Natural killer cell (primary cell): Measurements from ENCODE around the gene ASAP2. TPM values are rescaled to one million over a fixed set of nuclear protein-coding genes. Genes with fewer than 3 reads are reported as not detected.

ENCODE experiments used
- ATAC-seq, 3 donors: fragments of 150-1000 bp in 2 of 3; fragments of 200-7000 bp in 1 of 3; cut with Tn5 transposase; 1 replicate in 1 of 3; 2 replicates in 2 of 3; pipeline ENCODE4 v1.10.0; 2021; ENCODE audit warnings: mild to moderate bottlenecking in 2 of 3, moderate library complexity in 2 of 3
- DNase-seq, 2 donors: peaks; one replicate each; pipeline versions ENCODE4 v3.0.0 to v3.0.0-alpha.2; 2013 to 2021; ENCODE audit warnings: mixed read lengths in 1 of 2
- H3K27ac ChIP-seq: one replicate; pipeline ENCODE4 v1.5.1; 2013; ENCODE audit warnings: mild to moderate bottlenecking, low read length
- H3K27me3 ChIP-seq: one replicate; pipeline ENCODE4 v1.6.1; 2013; ENCODE audit warnings: low read length; ENCODE audit not compliant: control insufficient read depth, insufficient read depth
- H3K36me3 ChIP-seq: one replicate; pipeline ENCODE4 v1.6.1; 2013; ENCODE audit warnings: low read length; ENCODE audit not compliant: control insufficient read depth, insufficient read depth
- H3K4me1 ChIP-seq: one replicate; pipeline ENCODE4 v1.6.1; 2013; ENCODE audit warnings: low read length; ENCODE audit not compliant: control insufficient read depth, insufficient read depth
- H3K4me3 ChIP-seq: one replicate; pipeline ENCODE4 v1.5.1; 2013; ENCODE audit warnings: low read length
- H3K9me3 ChIP-seq: one replicate; pipeline ENCODE4 v1.6.1; 2013; ENCODE audit warnings: low read length; ENCODE audit not compliant: control insufficient read depth, insufficient read depth
- H3K27ac Mint-ChIP-seq, 2 donors: one replicate each; pipeline ENCODE4 v1.8.0; 2022; ENCODE audit warnings: mild to moderate bottlenecking in 2 of 2, mixed read lengths in 2 of 2, moderate library complexity in 1 of 2
- H3K27me3 Mint-ChIP-seq, 2 donors: one replicate each; pipeline ENCODE4 v1.8.0; 2022; ENCODE audit warnings: low read depth in 2 of 2, mixed read lengths in 2 of 2
- H3K36me3 Mint-ChIP-seq: one replicate; pipeline ENCODE4 v1.8.0; 2022; ENCODE audit warnings: mixed read lengths
- H3K4me1 Mint-ChIP-seq, 2 donors: one replicate each; pipeline ENCODE4 v1.8.0; 2022; ENCODE audit warnings: mixed read lengths in 2 of 2
- H3K4me3 Mint-ChIP-seq: one replicate; pipeline ENCODE4 v1.8.0; 2022; ENCODE audit warnings: mild to moderate bottlenecking, moderate library complexity, mixed read lengths
- H3K9me3 Mint-ChIP-seq, 2 donors: one replicate each; pipeline ENCODE4 v1.8.0; 2022; ENCODE audit warnings: mixed read lengths in 2 of 2
- CTCF ChIP-seq: fragments of 200-600 bp; IDR thresholded peaks from one replicate; pipeline ENCODE4 v1.8.0; 2022; ENCODE audit warnings: antibody characterized with exemption
- WGBS: methylation state at CpG from one replicate; pipeline ENCODE4 v1.1.7; 2013; ENCODE audit warnings: missing lambda C conversion rate; ENCODE audit not compliant: insufficient coverage; 5-methylcytosine and 5-hydroxymethylcytosine counted together
- intact Hi-C: fragments of 100-400 bp; cut with micrococcal nuclease; formaldehyde crosslinking; loops from one replicate; pipeline ENCODE4 v1.14.2; 2022
- total RNA-seq, 4 donors: library from RNA; stranded (reverse); fragments of 120-200 nt in 1 of 4; gene quantifications; one replicate each; pipeline versions ENCODE4 v1.2.3 to v1.2.4, GENCODE V29; 2013 to 2022

The ASAP2 gene
- total RNA-seq, 3 donors from 2014 or later (not counting 1 experiment from before 2014, with no cell fraction given): 0.20 to 1.8 (median 0.60) TPM

DNA sequence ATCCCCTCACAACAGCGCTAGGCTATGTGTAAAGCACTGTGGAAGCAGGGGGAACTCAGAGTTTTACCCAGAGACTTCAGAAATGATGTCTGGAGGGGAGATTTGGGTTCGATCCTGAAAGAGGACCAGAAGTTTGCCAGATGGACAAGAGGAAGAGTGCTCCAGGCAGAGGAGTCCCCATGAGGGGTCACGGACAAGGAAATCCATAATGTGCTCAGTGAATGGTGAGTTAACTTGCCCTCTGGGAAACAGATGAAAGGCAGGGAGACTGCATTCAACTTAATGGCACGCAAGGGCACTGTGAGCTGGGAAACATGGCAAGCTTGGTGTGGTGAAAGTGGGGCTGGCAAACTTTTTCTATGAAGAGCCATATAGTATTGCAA, 6.0 kb upstream of the ASAP2 start:
- H3K4me3 Mint-ChIP-seq: no peak overlapping the region
- H3K9me3 Mint-ChIP-seq: no peaks in the 10 kb centered on the region
- TF ChIP-seq CTCF: no peak
- H3K9me3 ChIP-seq: no peaks in the 10 kb centered on the region
- H3K36me3 ChIP-seq: no peaks in the 10 kb centered on the region
- WGBS: 87% methylated on average over 4 of the region's 4 CpGs
- no peak overlapping the region for H3K27ac Mint-ChIP-seq
- peaks cover 20 to 50% of the 10 kb centered on the region in 2 donors for H3K27me3 Mint-ChIP-seq
- intact Hi-C loops: no loop called here
- ATAC-seq: no peak
- no peaks in the 10 kb centered on the region for H3K36me3 Mint-ChIP-seq
- no peak for DNase-seq
- H3K4me1 ChIP-seq: no peaks in the 10 kb centered on the region
- no peaks in the 10 kb centered on the region for H3K4me1 Mint-ChIP-seq
- no peak overlapping the region for H3K27ac ChIP-seq
- H3K4me3 ChIP-seq: no peak overlapping the region
- H3K27me3 ChIP-seq: peaks cover 7% of the 10 kb centered on the region

GRCh38 chr2:9201185-9201891, 5.3 kb upstream of the ASAP2 start:
- Histone ChIP-seq H3K4me3 (no peak overlapping the region), H3K9me3 (no peaks in the 10 kb centered on the region), H3K27ac (no peak overlapping the region), H3K36me3 (no peaks in the 10 kb centered on the region), H3K27me3 (peaks cover 11% of the 10 kb centered on the region), H3K4me1 (peaks cover 6% of the 10 kb centered on the region)
- TF ChIP-seq CTCF: no peak
- ATAC-seq (no peak), DNase-seq (no peak)
- intact Hi-C loops: no loop called here
- H3K27me3 Mint-ChIP-seq: peaks cover 25 to 50% of the 10 kb centered on the region in 2 donors
- H3K36me3 Mint-ChIP-seq: no peaks in the 10 kb centered on the region
- peaks cover 0 to 4% of the 10 kb centered on the region in 2 donors for H3K4me1 Mint-ChIP-seq
- no peaks in the 10 kb centered on the region for H3K9me3 Mint-ChIP-seq
- H3K4me3 Mint-ChIP-seq: no peak overlapping the region
- H3K27ac Mint-ChIP-seq: no peak overlapping the region
- 88% methylated on average over 5 of the region's 5 CpGs for WGBS

DNA sequence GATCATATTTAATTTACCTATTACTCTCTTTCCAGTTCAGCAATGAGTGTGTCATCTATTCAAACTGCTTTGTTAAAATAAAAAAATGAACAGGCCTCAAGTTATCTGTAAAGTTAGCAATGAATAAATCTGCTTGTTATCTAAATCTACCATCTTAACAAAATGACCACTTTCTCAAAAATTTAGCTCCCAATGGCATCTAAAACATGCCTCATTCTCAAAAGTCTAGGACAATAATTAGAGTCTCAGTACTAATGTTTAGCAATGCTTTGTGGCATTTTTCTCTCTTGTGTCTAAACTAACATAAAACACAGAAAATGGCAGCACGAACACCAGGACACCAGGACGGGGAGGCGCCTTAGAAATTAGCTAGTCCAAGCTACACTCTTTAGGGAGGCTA, 3.6 kb upstream of the ASAP2 start:
- no peak overlapping the region for H3K4me3 Mint-ChIP-seq
- H3K4me1 Mint-ChIP-seq: peaks cover 0 to 4% of the 10 kb centered on the region in 2 donors
- ATAC-seq (no peak), DNase-seq (no peak)
- no peaks in the 10 kb centered on the region for H3K9me3 Mint-ChIP-seq
- no peaks in the 10 kb centered on the region for H3K36me3 Mint-ChIP-seq
- H3K4me3 ChIP-seq: no peak overlapping the region
- peaks cover 14% of the 10 kb centered on the region for H3K27me3 ChIP-seq
- no peak overlapping the region for H3K27ac Mint-ChIP-seq
- H3K27me3 Mint-ChIP-seq: peaks cover 28 to 41% of the 10 kb centered on the region in 2 donors
- no peak overlapping the region for H3K27ac ChIP-seq
- 94% methylated on average over 3 of the region's 3 CpGs for WGBS
- peaks cover 12% of the 10 kb centered on the region for H3K4me1 ChIP-seq
- intact Hi-C loops: no loop called here
- H3K36me3 ChIP-seq: no peaks in the 10 kb centered on the region
- TF ChIP-seq CTCF: no peak
- H3K9me3 ChIP-seq: no peaks in the 10 kb centered on the region

GRCh38 chr2:9203876-9204275, 2.7 kb upstream of the ASAP2 start:
- H3K4me1 ChIP-seq: peaks cover 12% of the 10 kb centered on the region
- no peaks in the 10 kb centered on the region for H3K9me3 ChIP-seq
- H3K4me3 Mint-ChIP-seq: no peak overlapping the region
- DNase-seq (no peak), ATAC-seq (no peak)
- H3K4me1 Mint-ChIP-seq: peaks cover 0 to 4% of the 10 kb centered on the region in 2 donors
- H3K4me3 ChIP-seq: no peak overlapping the region
- no peak overlapping the region for H3K27ac Mint-ChIP-seq
- peaks cover 31 to 45% of the 10 kb centered on the region in 2 donors for H3K27me3 Mint-ChIP-seq
- no peaks in the 10 kb centered on the region for H3K36me3 ChIP-seq
- no peaks in the 10 kb centered on the region for H3K9me3 Mint-ChIP-seq
- no peak overlapping the region for H3K27ac ChIP-seq
- TF ChIP-seq CTCF: no peak
- intact Hi-C loops: no loop called here
- H3K27me3 ChIP-seq: peaks cover 14% of the 10 kb centered on the region
- 87% methylated on average over 4 of the region's 5 CpGs for WGBS
- H3K36me3 Mint-ChIP-seq: no peaks in the 10 kb centered on the region
